ENCODE measurements around the gene IQGAP1. TPM values are rescaled to one million over a fixed set of nuclear protein-coding genes. Genes with fewer than 3 reads are reported as not detected.

Gene IQGAP1
- total RNA-seq, 1 experiment from 2014 or later = 72.4 TPM

DNA sequence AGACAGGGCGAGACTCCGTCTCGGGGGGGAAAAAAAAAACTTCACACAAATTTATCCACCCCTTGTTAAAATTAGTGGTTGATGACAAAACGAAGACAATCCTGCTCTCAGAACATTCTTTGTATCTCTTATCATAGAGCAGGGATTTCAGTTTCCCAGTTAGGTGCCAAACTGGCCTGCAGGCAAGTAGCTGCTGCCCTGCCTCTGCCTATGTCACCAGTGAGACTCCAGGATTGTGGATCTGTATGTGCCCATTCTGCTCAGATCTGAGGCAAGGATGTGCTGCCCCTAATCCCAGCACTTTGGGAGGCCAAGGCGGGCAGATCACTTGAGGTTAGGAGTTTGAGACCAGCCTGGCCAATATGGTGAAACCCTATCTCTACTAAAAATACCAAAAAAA lies 54.4 kb downstream of the IQGAP1 start:
- Histone ChIP-seq H3K79me2 (ENCODE audit: insufficient read depth, low read length) (no peaks in the 10 kb centered on the region), H4K20me1 (ENCODE audit: control insufficient read depth, insufficient read depth, insufficient read length) (no peaks in the 10 kb centered on the region)
- TF ChIP-seq, protein P1, sequence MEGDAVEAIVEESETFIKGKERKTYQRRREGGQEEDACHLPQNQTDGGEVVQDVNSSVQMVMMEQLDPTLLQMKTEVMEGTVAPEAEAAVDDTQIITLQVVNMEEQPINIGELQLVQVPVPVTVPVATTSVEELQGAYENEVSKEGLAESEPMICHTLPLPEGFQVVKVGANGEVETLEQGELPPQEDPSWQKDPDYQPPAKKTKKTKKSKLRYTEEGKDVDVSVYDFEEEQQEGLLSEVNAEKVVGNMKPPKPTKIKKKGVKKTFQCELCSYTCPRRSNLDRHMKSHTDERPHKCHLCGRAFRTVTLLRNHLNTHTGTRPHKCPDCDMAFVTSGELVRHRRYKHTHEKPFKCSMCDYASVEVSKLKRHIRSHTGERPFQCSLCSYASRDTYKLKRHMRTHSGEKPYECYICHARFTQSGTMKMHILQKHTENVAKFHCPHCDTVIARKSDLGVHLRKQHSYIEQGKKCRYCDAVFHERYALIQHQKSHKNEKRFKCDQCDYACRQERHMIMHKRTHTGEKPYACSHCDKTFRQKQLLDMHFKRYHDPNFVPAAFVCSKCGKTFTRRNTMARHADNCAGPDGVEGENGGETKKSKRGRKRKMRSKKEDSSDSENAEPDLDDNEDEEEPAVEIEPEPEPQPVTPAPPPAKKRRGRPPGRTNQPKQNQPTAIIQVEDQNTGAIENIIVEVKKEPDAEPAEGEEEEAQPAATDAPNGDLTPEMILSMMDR (conservative IDR thresholded peaks at IDR 0.05) = no peak

More for the DNA sequence above, 54.4 kb downstream of the IQGAP1 start:
- no peak for DNase-seq
- Mint-ChIP-seq H3K9me3 (no peaks in the 10 kb centered on the region), H3K4me1 (no peaks in the 10 kb centered on the region), H3K27ac (no peak overlapping the region; a peak in 1 of 7 replicates), H3K27me3 (ENCODE audit: low read depth) (no peaks in the 10 kb centered on the region), H3K36me3 (ENCODE audit: insufficient read depth in 1 of 3, low read depth in 3 of 3) (peaks cover 2 to 33% (median 18%) of the 10 kb centered on the region in 3 experiments; a peak in 5 of 7 replicates), H3K4me3 (no peak overlapping the region)
- Histone ChIP-seq H3K18ac (ENCODE audit: insufficient read length, low read depth, low read length) (no peak overlapping the region), H3K79me1 (ENCODE audit: insufficient read depth, low read depth, low read length, poor library complexity, severe bottlenecking) (peaks cover 2% of the 10 kb centered on the region), H2AFZ (ENCODE audit: low read length) (no peak overlapping the region), H2BK12ac (ENCODE audit: insufficient read length, low read depth, low read length) (no peak overlapping the region), H3K9me3 (ENCODE audit: control insufficient read depth, low read depth, low read length) (no peaks in the 10 kb centered on the region), H2BK20ac (ENCODE audit: low read depth, low read length, poor library complexity, severe bottlenecking) (no peak overlapping the region), H2BK120ac (ENCODE audit: low read depth, low read length, poor library complexity, severe bottlenecking) (no peak overlapping the region), H3K14ac (ENCODE audit: insufficient read depth, low read length) (no peak overlapping the region), H4K8ac (replicated peaks; ENCODE audit: insufficient read length, low read depth, low read length) (no peak overlapping the region), H3T11ph (ENCODE audit: low read length) (no peak overlapping the region), H3K4me1 (ENCODE audit: insufficient read depth, low read length) (no peaks in the 10 kb centered on the region; the same call in 1 of the 2 replicates), H3K27me3 (ENCODE audit: insufficient read depth, low read length) (no peaks in the 10 kb centered on the region), H2AK5ac (ENCODE audit: insufficient read length, low read length) (no peak overlapping the region), H3K27ac (ENCODE audit: insufficient read length, low read depth, low read length) (no peak overlapping the region), H3K4ac (ENCODE audit: low read depth, low read length) (no peak overlapping the region), H3K56ac (ENCODE audit: insufficient read length, low read depth, low read length) (no peak overlapping the region), H3K23ac (ENCODE audit: insufficient read length, low read depth, low read length) (no peak overlapping the region), H4K5ac (ENCODE audit: insufficient read length, low read depth, low read length) (no peak overlapping the region), H2BK5ac (ENCODE audit: insufficient read length, low read length) (no peak overlapping the region), H2BK15ac (ENCODE audit: low read depth, low read length) (no peak overlapping the region), H4K91ac (ENCODE audit: insufficient read length, low read depth, low read length) (no peak overlapping the region), H3K4me2 (ENCODE audit: insufficient read depth, insufficient read length, low read length) (no peak overlapping the region), H3K9ac (ENCODE audit: extremely low read depth, insufficient read length, low read length) (no peak overlapping the region), H3K23me2 (ENCODE audit: insufficient read length, low read depth, low read length, poor library complexity, severe bottlenecking) (no peaks in the 10 kb centered on the region)
- WGBS (ENCODE audit: extremely low coverage, insufficient read length, low lambda C conversion rate) = no CpG with 5 or more reads among the region's 5 CpGs

All from H9 (cell line).